NCI-H187 treated with DMSO at 0.1 percent for 48 hours (cell line): ENCODE data around the gene RNF10.
"Not testable (repeated sequence)": the region's sequence is repeated elsewhere in the genome, so short reads cannot be mapped to it uniquely, and the experiment has no call there.

ENCODE experiments used
- DNase-seq: peaks from one replicate; lab custom pipeline; 2025; lab: John Stamatoyannopoulos, UW

RNF10 gene

DNA sequence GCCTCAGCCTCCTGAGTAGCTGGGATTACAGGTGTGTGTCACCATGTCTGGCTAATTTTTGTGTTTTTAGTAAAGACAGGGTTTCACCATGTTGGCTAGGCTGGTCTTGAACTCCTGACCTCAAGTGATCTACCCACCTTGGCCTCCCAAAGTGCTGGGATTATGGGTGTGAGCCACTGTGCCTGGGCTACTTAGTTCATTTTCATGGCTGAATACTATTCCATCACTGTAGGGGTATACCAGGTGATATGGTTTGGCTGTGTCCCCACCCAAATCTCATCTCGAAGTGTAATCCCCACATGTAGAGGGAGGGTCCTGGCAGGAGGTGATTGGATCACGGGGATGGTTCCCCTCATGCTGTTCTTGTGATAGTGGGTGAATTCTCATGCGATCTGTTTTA is 83.0 kb downstream of the RNF10 start:
- DNase-seq = not testable (repeated sequence)

DNA sequence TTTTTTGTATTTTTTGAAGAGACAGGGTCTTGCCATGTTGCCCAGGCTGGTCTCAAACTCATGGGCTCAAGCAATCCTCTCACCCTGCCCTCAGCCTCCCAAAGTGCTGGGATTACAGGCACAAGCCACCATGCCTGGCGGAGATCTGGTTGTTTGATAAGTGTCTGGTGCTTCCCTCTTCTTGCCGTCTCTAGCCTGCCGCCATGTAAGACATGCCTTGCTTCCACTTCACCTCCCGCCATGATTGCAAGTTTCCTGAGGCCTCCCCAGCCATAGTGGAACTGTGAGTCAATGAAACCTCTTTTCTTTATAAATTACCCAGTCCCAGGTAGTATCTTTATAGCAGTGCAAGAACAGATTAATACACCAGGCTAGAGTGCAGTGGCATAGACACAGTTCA is 83.6 kb downstream of the RNF10 start:
- not testable (repeated sequence) for DNase-seq

DNA sequence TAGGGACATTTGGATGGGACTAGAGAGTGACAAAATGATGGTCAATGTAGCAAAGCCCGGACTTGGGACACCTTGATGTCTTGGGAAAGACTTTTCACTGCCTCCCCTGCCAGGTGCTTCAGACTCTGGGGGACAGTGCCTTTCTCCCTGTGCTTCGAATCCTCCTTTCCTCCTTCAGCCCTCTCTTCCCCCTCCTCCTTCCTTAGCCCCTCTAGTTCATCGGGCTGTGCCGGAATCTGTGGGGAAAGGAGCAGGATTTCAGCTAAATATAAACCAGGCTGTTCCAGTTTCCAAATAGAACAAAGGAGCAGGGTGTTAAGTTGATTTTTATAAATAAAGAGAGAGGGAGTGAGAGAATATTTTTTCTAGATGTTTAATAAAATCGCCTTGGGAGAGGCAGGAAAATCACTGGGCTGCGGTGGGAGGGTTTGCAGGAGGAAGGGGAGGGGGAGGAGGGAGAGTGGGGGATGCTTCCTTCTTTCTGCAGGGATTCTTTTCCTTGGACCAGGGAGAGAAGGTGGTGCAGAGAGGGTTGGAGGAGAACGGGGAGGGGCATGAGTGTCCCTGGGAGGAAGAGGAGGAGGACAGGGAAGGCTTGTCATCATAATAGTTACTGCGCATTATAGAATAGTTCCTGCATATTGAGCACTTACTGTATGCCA is 84.9 kb downstream of the RNF10 start:
- DNase-seq = no peak

DNA sequence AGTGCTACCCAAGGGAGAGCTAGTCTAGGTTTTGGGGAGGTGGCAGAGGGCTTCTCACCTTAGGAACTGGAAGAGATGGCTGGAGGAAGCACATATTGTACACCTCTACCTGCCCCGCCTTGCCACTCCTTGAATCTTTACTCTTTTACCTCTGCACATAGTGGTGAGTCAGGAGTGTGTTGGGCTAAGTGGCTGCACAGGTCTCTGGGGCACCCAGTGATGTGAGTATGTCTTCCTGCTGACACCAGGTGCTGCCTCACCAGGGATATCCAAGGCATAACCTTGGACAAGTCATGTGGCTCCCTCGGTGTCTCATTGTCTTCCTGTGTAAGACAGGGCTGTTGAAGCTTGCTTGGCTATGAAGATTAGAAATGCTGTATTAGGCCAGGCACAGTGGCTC is 86.5 kb downstream of the RNF10 start:
- DNase-seq = no peak

DNA sequence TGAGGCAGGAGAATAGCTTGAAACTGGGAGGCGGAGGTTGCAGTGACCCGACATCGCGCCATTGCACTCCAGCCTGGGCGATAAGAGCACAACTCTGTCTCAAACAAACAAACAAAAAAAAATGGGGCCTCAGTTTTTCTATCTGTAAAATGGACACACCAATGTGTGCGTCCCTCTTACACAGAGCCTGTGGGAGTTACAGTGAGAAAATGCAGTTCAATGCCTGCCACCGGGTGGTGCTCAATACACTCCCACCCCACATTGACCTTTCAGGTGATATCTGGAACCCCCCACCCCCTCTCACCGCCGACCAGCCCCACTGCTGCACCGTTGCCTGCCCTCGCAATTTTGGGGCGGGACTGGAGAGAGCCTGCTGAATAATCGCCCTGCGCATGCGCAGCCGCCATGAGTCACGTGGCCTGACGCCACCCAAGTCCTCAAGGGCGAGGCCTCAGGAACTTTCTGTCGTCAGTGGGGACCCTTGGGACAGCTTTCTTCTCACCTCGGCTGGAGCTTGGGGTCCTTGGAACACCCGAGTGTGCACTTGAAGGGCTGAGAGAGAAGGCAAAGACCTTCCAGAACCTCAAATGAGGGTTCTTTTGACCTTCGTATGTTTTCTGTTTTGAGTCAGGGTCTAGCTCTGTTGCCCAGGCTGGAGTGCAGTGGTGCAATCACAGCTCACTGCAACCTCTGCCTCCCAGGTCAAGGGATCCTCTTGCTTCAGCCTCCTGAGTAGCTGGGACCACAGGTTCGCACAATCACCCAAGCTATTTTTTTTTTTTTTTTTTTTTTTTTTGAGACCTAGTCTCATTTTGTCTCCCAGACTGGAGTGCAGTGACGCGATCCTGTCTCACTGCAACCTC is 91.6 kb downstream of the RNF10 start:
- DNase-seq = no peak
